Activated CD8-positive, alpha-beta T cell treated with anti-CD3 and anti-CD28 coated beads, Interleukin-2, amount 10 ng/mL, durations not matched to agents 7 days and 5 days (primary cell): ENCODE results near the gene ABCA1. TPM values are rescaled to one million over a fixed set of nuclear protein-coding genes. Genes with fewer than 3 reads are reported as not detected.

Experiments
- ATAC-seq: fragments of 150-1000 bp; cut with Tn5 transposase; one replicate; pipeline ENCODE4 v1.10.0; 2021; ENCODE audit warnings: moderate library complexity
- CTCF ChIA-PET: fragments of 350-600 bp; sonication (Branson Sonifier 250); formaldehyde crosslinking; loops from one replicate; lab custom pipeline; 2021; ENCODE audit warnings: antibody characterized with exemption; lab: Charles Lee
- POLR2A ChIA-PET: fragments of 350-600 bp; sonication (Branson Sonifier 250); formaldehyde crosslinking; loops from one replicate; lab custom pipeline; 2021; ENCODE audit warnings: antibody characterized with exemption; lab: Charles Lee
- DNase-seq: peaks from one replicate; pipeline ENCODE4 v3.0.0-alpha.2; 2020
- H3K27ac Mint-ChIP-seq: one replicate; pipeline ENCODE4 v1.8.0; 2021; ENCODE audit warnings: mild to moderate bottlenecking, mixed read lengths
- H3K27me3 Mint-ChIP-seq: one replicate; pipeline ENCODE4 v1.8.0; 2021; ENCODE audit warnings: low read depth, mixed read lengths
- H3K36me3 Mint-ChIP-seq: one replicate; pipeline ENCODE4 v1.8.0; 2021; ENCODE audit warnings: low read depth, mixed read lengths
- H3K4me1 Mint-ChIP-seq: one replicate; pipeline ENCODE4 v1.8.0; 2021; ENCODE audit warnings: low read depth, mixed read lengths
- H3K4me3 Mint-ChIP-seq: one replicate; pipeline ENCODE4 v1.8.0; 2021; ENCODE audit warnings: mild to moderate bottlenecking, mixed read lengths
- H3K9me3 Mint-ChIP-seq: one replicate; pipeline ENCODE4 v1.8.0; 2022; ENCODE audit warnings: mixed read lengths; ENCODE audit not compliant: insufficient read depth
- total RNA-seq, 2 experiments: library from RNA; stranded (reverse); gene quantifications; one replicate each; pipeline ENCODE4 v1.2.3, GENCODE V29; 2021

The ABCA1 gene
- total RNA-seq, 2 experiments from 2014 or later = 0.03 TPM; not detected in 1

GRCh38 chr9:104800068-104800785 lies 127.7 kb downstream of the ABCA1 start:
- Mint-ChIP-seq H3K36me3 (no peaks in the 10 kb centered on the region), H3K9me3 (no peaks in the 10 kb centered on the region), H3K27me3 (no peaks in the 10 kb centered on the region), H3K4me1 (no peaks in the 10 kb centered on the region), H3K27ac (no peak overlapping the region), H3K4me3 (no peak overlapping the region)
- DNase-seq = no peak
- ChIA-PET CTCF (no interaction called here), POLR2A (interaction anchor here (0.6 kb wide), 1 partner anchor 32 kb away, joined by 4 read pairs; no protein-coding TSS in a partner anchor)
- ATAC-seq = no peak

- H3K4me1 Mint-ChIP-seq = peaks cover 1% of the 10 kb centered on the region
- no peaks in the 10 kb centered on the region for H3K27me3 Mint-ChIP-seq
- no peak overlapping the region for H3K27ac Mint-ChIP-seq
- ChIA-PET CTCF (no interaction called here), POLR2A (no interaction called here)
- ATAC-seq (no peak), DNase-seq (no peak)
- no peaks in the 10 kb centered on the region for H3K9me3 Mint-ChIP-seq
- no peak overlapping the region for H3K4me3 Mint-ChIP-seq
- H3K36me3 Mint-ChIP-seq = no peaks in the 10 kb centered on the region
Observed at GRCh38 chr9:104798209-104798995, 129.6 kb downstream of the ABCA1 start.

DNA sequence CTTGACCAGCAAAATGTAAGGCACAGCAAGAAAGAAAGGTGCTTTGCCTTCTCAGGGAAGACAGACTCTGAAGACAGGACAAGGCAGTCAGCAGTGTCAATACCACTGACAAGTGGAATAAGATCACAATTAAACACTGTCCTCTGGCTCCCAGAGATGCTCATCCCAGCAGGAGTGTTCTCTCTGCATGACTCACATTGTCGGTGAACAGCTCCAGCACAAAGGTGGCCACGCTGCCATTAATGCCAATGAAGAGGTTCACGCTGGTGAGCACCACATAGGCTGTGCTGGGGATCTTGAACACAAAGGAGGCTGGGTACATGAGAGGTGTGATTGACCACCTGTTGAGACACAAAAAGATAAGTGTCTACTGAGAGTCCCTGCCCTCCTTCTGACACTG lies 132.1 kb downstream of the ABCA1 start:
- ATAC-seq = no peak
- Mint-ChIP-seq H3K9me3 (no peaks in the 10 kb centered on the region), H3K27me3 (no peaks in the 10 kb centered on the region), H3K4me3 (no peak overlapping the region), H3K4me1 (peaks cover 1% of the 10 kb centered on the region), H3K36me3 (no peaks in the 10 kb centered on the region), H3K27ac (no peak overlapping the region)
- no peak for DNase-seq
- CTCF ChIA-PET = no interaction called here
- POLR2A ChIA-PET = no interaction called here

- Mint-ChIP-seq H3K4me1 (peaks cover 1% of the 10 kb centered on the region), H3K27me3 (no peaks in the 10 kb centered on the region), H3K36me3 (no peaks in the 10 kb centered on the region), H3K9me3 (no peaks in the 10 kb centered on the region), H3K27ac (no peak overlapping the region), H3K4me3 (no peak overlapping the region)
- ChIA-PET CTCF (no interaction called here), POLR2A (no interaction called here)
- ATAC-seq (no peak), DNase-seq (no peak)
Observed at GRCh38 chr9:104795082-104795481, 132.9 kb downstream of the ABCA1 start.

DNA sequence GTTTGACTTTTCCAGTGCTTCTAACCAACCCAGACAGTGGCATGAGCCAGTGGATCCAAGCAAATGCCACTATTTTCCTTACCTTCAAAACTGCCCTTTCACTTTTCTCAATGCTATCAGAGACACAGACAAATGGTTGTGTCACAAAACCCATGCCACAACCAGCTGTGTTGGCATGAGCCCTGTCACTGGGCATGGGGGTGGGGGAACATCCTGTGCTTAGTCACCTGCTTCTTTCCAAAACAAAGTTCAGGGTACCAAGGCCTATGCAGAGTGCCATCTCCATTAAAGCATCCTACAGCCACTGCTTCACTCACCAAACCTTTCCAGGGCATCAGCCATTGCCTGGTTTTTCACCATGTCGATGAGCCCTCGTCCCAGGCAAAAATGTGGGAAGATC lies 133.9 kb downstream of the ABCA1 start:
- no peaks in the 10 kb centered on the region for H3K27me3 Mint-ChIP-seq
- CTCF ChIA-PET = no interaction called here

GRCh38 chr9:104788251-104788650 lies 139.7 kb downstream of the ABCA1 start:
- Mint-ChIP-seq H3K36me3 (no peaks in the 10 kb centered on the region), H3K4me1 (no peaks in the 10 kb centered on the region), H3K9me3 (no peaks in the 10 kb centered on the region), H3K27me3 (no peaks in the 10 kb centered on the region), H3K4me3 (no peak overlapping the region), H3K27ac (no peak overlapping the region)
- ATAC-seq = no peak
- CTCF ChIA-PET = interaction anchor here (0.5 kb wide), 1 partner anchor 661 kb away, joined by 4 read pairs; no protein-coding TSS in a partner anchor
- DNase-seq = no peak
- POLR2A ChIA-PET = no interaction called here

More for the DNA sequence above, 133.9 kb downstream of the ABCA1 start:
- Mint-ChIP-seq H3K9me3 (no peaks in the 10 kb centered on the region), H3K4me1 (peaks cover 1% of the 10 kb centered on the region), H3K27ac (no peak overlapping the region), H3K36me3 (no peaks in the 10 kb centered on the region), H3K4me3 (no peak overlapping the region)
- ATAC-seq (no peak), DNase-seq (no peak)
- POLR2A ChIA-PET = no interaction called here

- ChIA-PET POLR2A (no interaction called here), CTCF (interaction anchor here (0.5 kb wide), 1 partner anchor 662 kb away, joined by 4 read pairs; no protein-coding TSS in a partner anchor)
- H3K27me3 Mint-ChIP-seq = no peaks in the 10 kb centered on the region
- no peaks in the 10 kb centered on the region for H3K36me3 Mint-ChIP-seq
- no peaks in the 10 kb centered on the region for H3K4me1 Mint-ChIP-seq
- H3K27ac Mint-ChIP-seq = no peak overlapping the region
- ATAC-seq = no peak
- no peak for DNase-seq
- no peak overlapping the region for H3K4me3 Mint-ChIP-seq
- H3K9me3 Mint-ChIP-seq = no peaks in the 10 kb centered on the region
Observed at GRCh38 chr9:104787306-104788015, 140.5 kb downstream of the ABCA1 start.

GRCh38 chr9:104786293-104786692 lies 141.7 kb downstream of the ABCA1 start:
- CTCF ChIA-PET = no interaction called here
- H3K27ac Mint-ChIP-seq = no peak overlapping the region
- no peaks in the 10 kb centered on the region for H3K27me3 Mint-ChIP-seq
- ATAC-seq = no peak
- H3K4me1 Mint-ChIP-seq = no peaks in the 10 kb centered on the region
- H3K9me3 Mint-ChIP-seq = no peaks in the 10 kb centered on the region
- H3K4me3 Mint-ChIP-seq = no peak overlapping the region
- no peak for DNase-seq
- POLR2A ChIA-PET = no interaction called here
- H3K36me3 Mint-ChIP-seq = no peaks in the 10 kb centered on the region

GRCh38 chr9:104784098-104784497 lies 143.9 kb downstream of the ABCA1 start:
- Mint-ChIP-seq H3K27me3 (no peaks in the 10 kb centered on the region), H3K27ac (no peak overlapping the region), H3K9me3 (no peaks in the 10 kb centered on the region), H3K4me3 (no peak overlapping the region), H3K36me3 (no peaks in the 10 kb centered on the region), H3K4me1 (no peaks in the 10 kb centered on the region)
- ChIA-PET POLR2A (no interaction called here), CTCF (no interaction called here)
- DNase-seq (no peak), ATAC-seq (no peak)

GRCh38 chr9:104783588-104783987 lies 144.4 kb downstream of the ABCA1 start:
- no peaks in the 10 kb centered on the region for H3K4me1 Mint-ChIP-seq
- ChIA-PET CTCF (no interaction called here), POLR2A (no interaction called here)
- H3K27ac Mint-ChIP-seq = no peak overlapping the region
- H3K27me3 Mint-ChIP-seq = no peaks in the 10 kb centered on the region
- H3K9me3 Mint-ChIP-seq = no peaks in the 10 kb centered on the region
- no peaks in the 10 kb centered on the region for H3K36me3 Mint-ChIP-seq
- ATAC-seq (no peak), DNase-seq (no peak)
- no peak overlapping the region for H3K4me3 Mint-ChIP-seq

GRCh38 chr9:104780796-104781395 lies 147.1 kb downstream of the ABCA1 start:
- no peak overlapping the region for H3K27ac Mint-ChIP-seq
- no peak overlapping the region for H3K4me3 Mint-ChIP-seq
- peaks cover 4% of the 10 kb centered on the region for H3K27me3 Mint-ChIP-seq
- no peaks in the 10 kb centered on the region for H3K4me1 Mint-ChIP-seq
- no peaks in the 10 kb centered on the region for H3K36me3 Mint-ChIP-seq
- DNase-seq = no peak
- H3K9me3 Mint-ChIP-seq = no peaks in the 10 kb centered on the region
- POLR2A ChIA-PET = no interaction called here
- no peak for ATAC-seq
- CTCF ChIA-PET = interaction anchor here (0.7 kb wide), 1 partner anchor 582 kb away, joined by 3 read pairs; no protein-coding TSS in a partner anchor
